Omental fat pad (tissue), 4 donors: ENCODE results near the gene GULP1. TPM values are rescaled to one million over a fixed set of nuclear protein-coding genes. Genes with fewer than 3 reads are reported as not detected.

Source experiments
- ATAC-seq: fragments of 150-250 bp; one replicate; pipeline ENCODE4 v1.9.1; 2016; ENCODE audit warnings: mild to moderate bottlenecking, moderate library complexity; ENCODE audit not compliant: low FRiP score
- DNase-seq: peaks from one replicate; pipeline ENCODE4 v3.0.0-alpha.2; 2019; ENCODE audit warnings: low spot score
- total RNA-seq, 4 donors: library from RNA; depleted of rRNA; stranded (reverse); fragments of >200 nt; gene quantifications; one replicate each; pipeline ENCODE4 v1.1.0, GENCODE V29; 2016
- TF ChIP-seq, protein P1 (sequence below), 3 donors: fragments of 450-650 bp; IDR thresholded peaks; one replicate each; pipeline ENCODE4 v1.5.1; 2016 to 2017; ENCODE audit warnings: antibody characterized with exemption in 3 of 3, mild to moderate bottlenecking in 3 of 3, moderate library complexity in 2 of 3

GULP1 gene
- total RNA-seq, 4 donors from 2014 or later, result 14.1 to 31.5 (median 16.5) TPM

DNA sequence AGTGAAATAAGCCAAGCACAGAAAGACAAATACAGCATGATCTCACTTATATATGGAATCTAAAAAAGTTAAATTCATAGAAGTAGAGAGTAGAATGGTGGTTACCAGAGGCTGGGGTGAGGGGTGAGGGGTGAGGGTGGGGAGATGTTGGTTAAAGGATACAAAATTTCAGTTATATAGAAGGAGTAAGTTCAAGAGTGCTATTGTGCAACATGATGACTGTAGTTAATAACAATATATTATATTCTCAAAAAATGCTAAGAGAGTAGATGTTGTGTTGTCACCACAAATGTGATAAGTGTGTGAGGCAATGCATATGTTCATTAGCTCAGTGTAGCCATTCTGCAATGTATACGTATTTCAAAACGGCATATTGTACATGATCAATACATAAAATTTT, 26.4 kb upstream of the GULP1 start:
- no peak for DNase-seq
- TF ChIP-seq, protein P1, sequence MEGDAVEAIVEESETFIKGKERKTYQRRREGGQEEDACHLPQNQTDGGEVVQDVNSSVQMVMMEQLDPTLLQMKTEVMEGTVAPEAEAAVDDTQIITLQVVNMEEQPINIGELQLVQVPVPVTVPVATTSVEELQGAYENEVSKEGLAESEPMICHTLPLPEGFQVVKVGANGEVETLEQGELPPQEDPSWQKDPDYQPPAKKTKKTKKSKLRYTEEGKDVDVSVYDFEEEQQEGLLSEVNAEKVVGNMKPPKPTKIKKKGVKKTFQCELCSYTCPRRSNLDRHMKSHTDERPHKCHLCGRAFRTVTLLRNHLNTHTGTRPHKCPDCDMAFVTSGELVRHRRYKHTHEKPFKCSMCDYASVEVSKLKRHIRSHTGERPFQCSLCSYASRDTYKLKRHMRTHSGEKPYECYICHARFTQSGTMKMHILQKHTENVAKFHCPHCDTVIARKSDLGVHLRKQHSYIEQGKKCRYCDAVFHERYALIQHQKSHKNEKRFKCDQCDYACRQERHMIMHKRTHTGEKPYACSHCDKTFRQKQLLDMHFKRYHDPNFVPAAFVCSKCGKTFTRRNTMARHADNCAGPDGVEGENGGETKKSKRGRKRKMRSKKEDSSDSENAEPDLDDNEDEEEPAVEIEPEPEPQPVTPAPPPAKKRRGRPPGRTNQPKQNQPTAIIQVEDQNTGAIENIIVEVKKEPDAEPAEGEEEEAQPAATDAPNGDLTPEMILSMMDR (IDR thresholded peaks at IDR 0.05), result no peak

DNA sequence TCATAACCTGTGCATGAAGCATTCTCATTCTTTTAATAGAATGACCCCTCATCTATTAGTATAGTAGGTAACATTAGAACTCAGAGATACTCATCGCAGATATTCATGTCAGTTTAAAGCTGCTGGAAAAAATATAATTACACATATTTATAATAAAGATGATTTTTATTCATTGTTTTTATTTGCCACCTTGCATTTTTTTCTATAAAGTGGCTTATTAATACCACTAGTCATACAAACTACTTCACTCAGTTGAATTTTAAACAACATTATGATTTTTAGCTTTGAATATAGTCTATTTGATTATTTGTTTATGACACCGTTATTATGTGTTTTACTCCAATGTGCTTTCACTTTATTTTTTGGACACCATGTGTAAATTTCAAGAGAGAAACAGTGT, 23.9 kb upstream of the GULP1 start:
- ATAC-seq (no peak), DNase-seq (no peak)
- TF ChIP-seq, protein P1 (IDR thresholded peaks at IDR 0.05), result no peak

More for the DNA sequence above, 26.4 kb upstream of the GULP1 start:
- ATAC-seq, result no peak

DNA sequence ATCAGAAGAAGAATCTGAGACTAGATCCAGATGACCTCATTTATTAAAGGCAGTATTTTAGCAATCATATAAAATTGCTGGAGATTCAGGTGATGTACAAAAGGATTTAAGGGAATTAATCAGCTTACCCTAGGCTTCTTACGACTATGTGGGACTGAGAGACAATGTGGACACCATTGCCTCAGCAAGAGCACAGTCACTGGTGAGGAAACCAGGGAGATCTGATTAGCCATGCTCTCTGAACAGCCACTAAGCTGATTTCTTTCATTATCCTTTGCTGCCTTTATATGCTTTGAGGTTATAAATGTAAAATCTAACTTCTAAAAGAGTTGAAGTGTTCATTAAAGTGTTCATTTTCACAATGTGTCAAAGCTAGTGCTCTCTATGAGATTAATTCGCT, 22.7 kb upstream of the GULP1 start:
- ATAC-seq (no peak), DNase-seq (no peak)
- TF ChIP-seq, protein P1 (IDR thresholded peaks at IDR 0.05), result no peak

DNA sequence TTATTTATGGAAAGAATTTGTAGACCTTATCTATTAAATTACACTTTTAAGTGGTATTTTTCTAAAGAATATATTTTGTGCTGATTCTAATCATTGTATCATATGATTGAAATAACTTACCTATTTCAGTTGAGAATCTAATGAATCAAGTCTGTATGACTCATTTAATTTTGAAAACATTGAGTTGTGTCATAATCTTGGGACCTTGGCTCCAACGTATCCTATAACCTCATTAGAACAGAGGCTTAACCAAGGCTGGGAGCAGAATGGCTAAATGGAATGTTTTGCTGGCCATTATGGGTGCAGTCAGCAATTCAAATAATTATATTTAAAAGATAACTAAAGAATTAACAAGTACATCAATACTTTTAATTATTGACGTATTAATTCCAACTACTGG, 19.6 kb upstream of the GULP1 start:
- ATAC-seq (no peak), DNase-seq (no peak)
- TF ChIP-seq, protein P1 (IDR thresholded peaks at IDR 0.05), result no peak

GRCh38 chr2:188274274-188274673, 17.4 kb upstream of the GULP1 start:
- DNase-seq (no peak), ATAC-seq (no peak)
- TF ChIP-seq, protein P1 (IDR thresholded peaks at IDR 0.05), result no peak

GRCh38 chr2:188276255-188276654, 15.4 kb upstream of the GULP1 start:
- no peak for DNase-seq
- TF ChIP-seq, protein P1 (IDR thresholded peaks at IDR 0.05), result no peak
- no peak for ATAC-seq

- TF ChIP-seq, protein P1 (IDR thresholded peaks at IDR 0.05), result no peak
- ATAC-seq (no peak), DNase-seq (no peak)
Measured at GRCh38 chr2:188277786-188278185, 13.9 kb upstream of the GULP1 start.
